GM23338 (cell line): ENCODE measurements around the gene SACS.

Experiments
- CREB1 ChIP-seq: fragments of 250-450 bp; sonication (Bioruptor Pico); IDR thresholded peaks from 2 replicates; pipeline ENCODE4 v1.5.0; 2020; ENCODE audit warnings: low read depth, mild to moderate bottlenecking, moderate library complexity
- ETS1 ChIP-seq: IDR thresholded peaks from 2 replicates; pipeline ENCODE4 v1.6.1; 2016; ENCODE audit warnings: antibody characterized with exemption
- EZH2 ChIP-seq: fragments of 200-600 bp; sonication (generic); IDR thresholded peaks from one replicate; pipeline ENCODE4 v1.8.0; 2017; ENCODE audit warnings: antibody characterized with exemption, mild to moderate bottlenecking, low read depth; ENCODE audit not compliant: unreplicated experiment
- EZH2phosphoT487 ChIP-seq: fragments of 200-600 bp; sonication (generic); IDR thresholded peaks from one replicate; pipeline ENCODE4 v1.8.1; 2018; ENCODE audit warnings: antibody characterized with exemption; ENCODE audit not compliant: unreplicated experiment
- ZNF331 ChIP-seq: fragments of 250-450 bp; sonication (Bioruptor Pico); IDR thresholded peaks from 2 replicates; pipeline ENCODE4 v1.5.0; 2020; ENCODE audit warnings: low read depth, mild to moderate bottlenecking, moderate library complexity
- TF ChIP-seq, protein P1 (sequence below), 2 experiments: fragments of 200-600 bp in 1 of 2; sonication (generic) in 1 of 2; conservative IDR thresholded peaks; 2 replicates each; pipeline versions ENCODE4 v1.5.1 to v1.6.1; 2016 to 2017; ENCODE audit warnings: antibody characterized with exemption in 2 of 2, low read depth in 2 of 2, mild to moderate bottlenecking in 2 of 2, moderate library complexity in 1 of 2

DNA sequence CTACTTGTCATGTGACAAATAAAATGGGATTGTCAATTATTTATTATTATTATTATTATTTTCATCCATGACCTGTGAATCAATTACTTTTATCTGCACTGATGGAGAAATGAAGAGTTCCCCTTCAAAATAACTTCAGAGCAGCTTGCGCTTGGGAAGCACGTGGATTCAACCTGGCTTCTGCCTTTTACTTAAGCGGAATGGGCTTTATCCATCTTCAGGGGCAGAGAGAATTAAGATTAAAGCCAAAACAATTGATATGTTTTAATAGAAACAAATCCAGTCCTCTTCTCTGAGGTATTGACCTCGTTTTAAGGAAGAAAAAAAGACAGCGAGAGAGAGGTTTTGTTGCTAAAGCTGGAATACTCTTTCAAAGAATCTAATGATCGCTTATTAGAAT is 876 bp downstream of the SACS start:
- TF ChIP-seq EZH2 = no peak
- TF ChIP-seq EZH2phosphoT487 = no peak
- no peak for TF ChIP-seq ETS1
- TF ChIP-seq CREB1 (CRISPR knock-in tag) = no peak
- TF ChIP-seq, protein P1, sequence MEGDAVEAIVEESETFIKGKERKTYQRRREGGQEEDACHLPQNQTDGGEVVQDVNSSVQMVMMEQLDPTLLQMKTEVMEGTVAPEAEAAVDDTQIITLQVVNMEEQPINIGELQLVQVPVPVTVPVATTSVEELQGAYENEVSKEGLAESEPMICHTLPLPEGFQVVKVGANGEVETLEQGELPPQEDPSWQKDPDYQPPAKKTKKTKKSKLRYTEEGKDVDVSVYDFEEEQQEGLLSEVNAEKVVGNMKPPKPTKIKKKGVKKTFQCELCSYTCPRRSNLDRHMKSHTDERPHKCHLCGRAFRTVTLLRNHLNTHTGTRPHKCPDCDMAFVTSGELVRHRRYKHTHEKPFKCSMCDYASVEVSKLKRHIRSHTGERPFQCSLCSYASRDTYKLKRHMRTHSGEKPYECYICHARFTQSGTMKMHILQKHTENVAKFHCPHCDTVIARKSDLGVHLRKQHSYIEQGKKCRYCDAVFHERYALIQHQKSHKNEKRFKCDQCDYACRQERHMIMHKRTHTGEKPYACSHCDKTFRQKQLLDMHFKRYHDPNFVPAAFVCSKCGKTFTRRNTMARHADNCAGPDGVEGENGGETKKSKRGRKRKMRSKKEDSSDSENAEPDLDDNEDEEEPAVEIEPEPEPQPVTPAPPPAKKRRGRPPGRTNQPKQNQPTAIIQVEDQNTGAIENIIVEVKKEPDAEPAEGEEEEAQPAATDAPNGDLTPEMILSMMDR (conservative IDR thresholded peaks at IDR 0.05; ENCODE audit: low read depth in 2 of 2) = no peak
- TF ChIP-seq ZNF331 (CRISPR knock-in tag) = no peak
